Measurements from ENCODE around the gene ARRDC5.

DNA sequence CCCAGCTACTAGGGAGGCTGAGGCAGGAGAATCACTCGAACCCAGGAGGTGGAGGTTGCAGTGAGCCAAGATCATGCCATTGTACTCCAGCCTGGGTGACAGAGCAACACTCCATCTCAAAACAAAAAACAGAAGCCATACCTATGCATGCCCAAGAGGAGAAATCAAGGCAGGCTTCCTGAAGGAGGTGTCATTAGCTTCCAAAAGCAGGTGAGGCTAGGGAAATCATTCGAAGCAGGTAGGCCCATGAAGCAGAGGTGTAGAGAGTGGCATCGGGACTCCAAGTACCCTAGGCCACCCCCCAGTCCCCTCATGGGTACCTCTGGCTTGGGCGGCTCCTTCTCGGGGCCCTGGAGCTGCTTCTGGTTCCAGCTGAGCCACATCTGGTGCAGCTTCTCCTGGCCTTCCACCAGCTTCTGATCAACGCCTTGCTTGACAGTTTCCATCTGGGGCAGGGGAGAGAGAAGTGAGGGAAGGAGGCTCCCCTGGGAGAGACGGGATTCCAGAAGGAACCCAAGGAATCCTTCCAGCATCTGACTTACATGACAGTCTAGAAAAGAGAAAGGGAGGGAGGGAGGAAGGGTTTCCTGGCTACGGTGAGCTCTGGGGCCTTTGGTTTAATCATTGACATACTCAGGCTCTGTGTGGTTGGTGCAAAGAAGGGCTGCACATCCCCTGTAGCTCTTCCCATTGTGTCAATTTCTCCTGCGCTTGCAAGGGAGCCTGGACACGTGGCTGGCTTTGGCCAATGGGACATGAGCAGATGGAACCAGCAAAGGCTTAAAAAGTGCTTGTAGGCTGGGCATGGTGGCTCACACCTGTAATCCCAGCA, 58.1 kb downstream of the ARRDC5 start:
- TF ChIP-seq, protein P1, sequence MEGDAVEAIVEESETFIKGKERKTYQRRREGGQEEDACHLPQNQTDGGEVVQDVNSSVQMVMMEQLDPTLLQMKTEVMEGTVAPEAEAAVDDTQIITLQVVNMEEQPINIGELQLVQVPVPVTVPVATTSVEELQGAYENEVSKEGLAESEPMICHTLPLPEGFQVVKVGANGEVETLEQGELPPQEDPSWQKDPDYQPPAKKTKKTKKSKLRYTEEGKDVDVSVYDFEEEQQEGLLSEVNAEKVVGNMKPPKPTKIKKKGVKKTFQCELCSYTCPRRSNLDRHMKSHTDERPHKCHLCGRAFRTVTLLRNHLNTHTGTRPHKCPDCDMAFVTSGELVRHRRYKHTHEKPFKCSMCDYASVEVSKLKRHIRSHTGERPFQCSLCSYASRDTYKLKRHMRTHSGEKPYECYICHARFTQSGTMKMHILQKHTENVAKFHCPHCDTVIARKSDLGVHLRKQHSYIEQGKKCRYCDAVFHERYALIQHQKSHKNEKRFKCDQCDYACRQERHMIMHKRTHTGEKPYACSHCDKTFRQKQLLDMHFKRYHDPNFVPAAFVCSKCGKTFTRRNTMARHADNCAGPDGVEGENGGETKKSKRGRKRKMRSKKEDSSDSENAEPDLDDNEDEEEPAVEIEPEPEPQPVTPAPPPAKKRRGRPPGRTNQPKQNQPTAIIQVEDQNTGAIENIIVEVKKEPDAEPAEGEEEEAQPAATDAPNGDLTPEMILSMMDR (optimal IDR thresholded peaks at IDR 0.05 in 1 of 3, IDR thresholded peaks at IDR 0.05 in 1 of 3, conservative IDR thresholded peaks at IDR 0.05 in 1 of 3; ENCODE audit: extremely low read depth in 1 of 3, insufficient read depth in 2 of 3, low read length in 3 of 3), result no peak
- TF ChIP-seq EZH2 (IDR thresholded peaks at IDR 0.05; ENCODE audit: low read length), result no peak

All from keratinocyte (primary cell).